ENCODE measurements around the gene CPA5.

Gene CPA5

DNA sequence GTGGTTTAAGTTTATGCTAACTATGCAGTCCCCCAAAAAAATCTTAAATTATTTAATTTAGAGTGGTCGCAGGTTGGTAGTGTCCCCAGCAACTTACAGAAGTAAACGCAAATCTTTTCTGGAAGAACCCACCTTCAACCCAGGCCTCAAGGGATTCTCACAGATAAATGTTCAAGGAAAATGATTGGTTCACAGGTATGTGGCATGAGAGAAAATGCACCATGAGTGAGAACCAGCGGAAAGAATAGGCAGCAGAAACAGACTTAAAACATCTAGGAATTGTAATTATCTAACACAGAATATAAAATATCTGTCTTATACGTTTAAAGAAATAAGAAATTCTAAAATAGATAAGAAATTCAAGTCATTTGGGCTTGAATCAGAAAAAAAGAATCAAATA, 2.7 kb upstream of the CPA5 start:
- TF ChIP-seq, protein P1, sequence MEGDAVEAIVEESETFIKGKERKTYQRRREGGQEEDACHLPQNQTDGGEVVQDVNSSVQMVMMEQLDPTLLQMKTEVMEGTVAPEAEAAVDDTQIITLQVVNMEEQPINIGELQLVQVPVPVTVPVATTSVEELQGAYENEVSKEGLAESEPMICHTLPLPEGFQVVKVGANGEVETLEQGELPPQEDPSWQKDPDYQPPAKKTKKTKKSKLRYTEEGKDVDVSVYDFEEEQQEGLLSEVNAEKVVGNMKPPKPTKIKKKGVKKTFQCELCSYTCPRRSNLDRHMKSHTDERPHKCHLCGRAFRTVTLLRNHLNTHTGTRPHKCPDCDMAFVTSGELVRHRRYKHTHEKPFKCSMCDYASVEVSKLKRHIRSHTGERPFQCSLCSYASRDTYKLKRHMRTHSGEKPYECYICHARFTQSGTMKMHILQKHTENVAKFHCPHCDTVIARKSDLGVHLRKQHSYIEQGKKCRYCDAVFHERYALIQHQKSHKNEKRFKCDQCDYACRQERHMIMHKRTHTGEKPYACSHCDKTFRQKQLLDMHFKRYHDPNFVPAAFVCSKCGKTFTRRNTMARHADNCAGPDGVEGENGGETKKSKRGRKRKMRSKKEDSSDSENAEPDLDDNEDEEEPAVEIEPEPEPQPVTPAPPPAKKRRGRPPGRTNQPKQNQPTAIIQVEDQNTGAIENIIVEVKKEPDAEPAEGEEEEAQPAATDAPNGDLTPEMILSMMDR (IDR thresholded peaks at IDR 0.05; ENCODE audit: low read depth, low read length): no peak
- no peak for TF ChIP-seq EZH2phosphoT487 (IDR thresholded peaks at IDR 0.05; ENCODE audit: low read depth)
- H3K36me3 ChIP-seq (replicated peaks; ENCODE audit: low read depth, low read length): no peaks in the 10 kb centered on the region

GRCh38 chr7:130342701-130343380, 1.8 kb upstream of the CPA5 start:
- Histone ChIP-seq H3K36me3 (replicated peaks; ENCODE audit: low read depth, low read length) (no peaks in the 10 kb centered on the region), H2AFZ (ENCODE audit: low read depth, low read length) (no peak overlapping the region), H3K79me2 (ENCODE audit: low read length) (no peaks in the 10 kb centered on the region), H3K4me3 (ENCODE audit: low read length) (no peak overlapping the region), H3K9me3 (ENCODE audit: insufficient read depth, low read length) (no peaks in the 10 kb centered on the region), H3K4me2 (ENCODE audit: low read length) (no peak overlapping the region), H3K9ac (ENCODE audit: low read length) (no peak overlapping the region), H3K4me1 (ENCODE audit: low read length) (no peaks in the 10 kb centered on the region), H4K20me1 (ENCODE audit: insufficient read depth, low read length) (no peaks in the 10 kb centered on the region), H3K27me3 (ENCODE audit: low read depth, low read length) (peaks cover 4% of the 10 kb centered on the region), H3K27ac (ENCODE audit: low read length) (no peak overlapping the region)
- TF ChIP-seq, protein P1 (IDR thresholded peaks at IDR 0.05; ENCODE audit: low read depth, low read length): no peak
- TF ChIP-seq EZH2phosphoT487 (IDR thresholded peaks at IDR 0.05; ENCODE audit: low read depth): no peak

More for the DNA sequence above, 2.7 kb upstream of the CPA5 start:
- Histone ChIP-seq H3K4me3 (ENCODE audit: low read length) (no peak overlapping the region), H4K20me1 (ENCODE audit: insufficient read depth, low read length) (no peaks in the 10 kb centered on the region), H3K27ac (ENCODE audit: low read length) (no peak overlapping the region), H3K9me3 (ENCODE audit: insufficient read depth, low read length) (no peaks in the 10 kb centered on the region), H3K4me1 (ENCODE audit: low read length) (no peaks in the 10 kb centered on the region), H3K9ac (ENCODE audit: low read length) (no peak overlapping the region), H2AFZ (ENCODE audit: low read depth, low read length) (no peak overlapping the region), H3K79me2 (ENCODE audit: low read length) (no peaks in the 10 kb centered on the region), H3K4me2 (ENCODE audit: low read length) (no peak overlapping the region), H3K27me3 (ENCODE audit: low read depth, low read length) (peaks cover 4% of the 10 kb centered on the region)

DNA sequence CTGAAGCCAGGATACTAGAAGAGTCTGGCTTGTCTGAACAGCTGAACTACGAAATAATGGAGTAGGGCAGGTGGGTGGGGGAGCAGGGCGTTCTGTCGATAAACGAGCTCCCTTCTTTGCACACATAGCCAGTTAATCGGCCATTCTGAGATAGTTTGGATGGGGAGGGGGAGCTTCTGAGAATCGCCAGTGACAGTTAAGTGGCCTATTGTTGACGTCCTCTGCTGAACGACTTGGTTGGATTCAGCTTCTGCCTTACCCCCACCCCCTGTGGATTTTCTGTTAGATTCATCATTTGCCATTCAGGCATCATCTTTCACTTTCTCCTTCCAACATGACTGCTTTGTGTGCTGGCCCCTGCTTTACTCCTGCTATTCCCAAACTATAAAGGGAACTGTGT, 520 bp downstream of the CPA5 start:
- TF ChIP-seq EZH2phosphoT487 (IDR thresholded peaks at IDR 0.05; ENCODE audit: low read depth): no peak
- Histone ChIP-seq H3K4me3 (ENCODE audit: low read length) (no peak overlapping the region), H3K27ac (ENCODE audit: low read length) (no peak overlapping the region), H3K36me3 (replicated peaks; ENCODE audit: low read depth, low read length) (no peaks in the 10 kb centered on the region), H4K20me1 (ENCODE audit: insufficient read depth, low read length) (no peaks in the 10 kb centered on the region), H2AFZ (ENCODE audit: low read depth, low read length) (no peak overlapping the region), H3K79me2 (ENCODE audit: low read length) (no peaks in the 10 kb centered on the region), H3K4me2 (ENCODE audit: low read length) (no peak overlapping the region), H3K9me3 (ENCODE audit: insufficient read depth, low read length) (no peaks in the 10 kb centered on the region), H3K27me3 (ENCODE audit: low read depth, low read length) (peaks cover 4% of the 10 kb centered on the region), H3K4me1 (ENCODE audit: low read length) (no peaks in the 10 kb centered on the region), H3K9ac (ENCODE audit: low read length) (no peak overlapping the region)

GRCh38 chr7:130345725-130346124, 1.1 kb downstream of the CPA5 start:
- H3K27me3 ChIP-seq (ENCODE audit: low read depth, low read length): peaks cover 4% of the 10 kb centered on the region
- H3K9me3 ChIP-seq (ENCODE audit: insufficient read depth, low read length): no peaks in the 10 kb centered on the region
- no peaks in the 10 kb centered on the region for H4K20me1 ChIP-seq (ENCODE audit: insufficient read depth, low read length)
- H3K79me2 ChIP-seq (ENCODE audit: low read length): no peaks in the 10 kb centered on the region
- no peak overlapping the region for H3K9ac ChIP-seq (ENCODE audit: low read length)
- H3K27ac ChIP-seq (ENCODE audit: low read length): no peak overlapping the region
- H3K36me3 ChIP-seq (replicated peaks; ENCODE audit: low read depth, low read length): no peaks in the 10 kb centered on the region
- no peak overlapping the region for H3K4me2 ChIP-seq (ENCODE audit: low read length)
- H3K4me3 ChIP-seq (ENCODE audit: low read length): no peak overlapping the region
- H2AFZ ChIP-seq (ENCODE audit: low read depth, low read length): no peak overlapping the region
- TF ChIP-seq, protein P1 (IDR thresholded peaks at IDR 0.05; ENCODE audit: low read depth, low read length): no peak
- TF ChIP-seq EZH2phosphoT487 (IDR thresholded peaks at IDR 0.05; ENCODE audit: low read depth): no peak
- H3K4me1 ChIP-seq (ENCODE audit: low read length): peaks cover under 1% of the 10 kb centered on the region; the same call in 1 of the 2 replicates
